ENCODE measurements around the gene TAB2.

Gene TAB2

GRCh38 chr6:149392093-149392492 is 74.6 kb downstream of the TAB2 start:
- no peak for DNase-seq (ENCODE audit: low spot score)
- H3K27ac ChIP-seq, result no peak overlapping the region
- TF ChIP-seq CTCF (IDR thresholded peaks at IDR 0.05), result no peak
- no peak overlapping the region for H3K4me3 ChIP-seq

GRCh38 chr6:149392535-149392934 is 75.0 kb downstream of the TAB2 start:
- no peak overlapping the region for H3K27ac ChIP-seq
- TF ChIP-seq CTCF (IDR thresholded peaks at IDR 0.05), result no peak
- H3K4me3 ChIP-seq, result no peak overlapping the region
- no peak for DNase-seq (ENCODE audit: low spot score)

- Histone ChIP-seq H3K27ac (no peak overlapping the region), H3K4me3 (no peak overlapping the region)
- no peak for DNase-seq (ENCODE audit: low spot score)
- TF ChIP-seq CTCF (IDR thresholded peaks at IDR 0.05), result no peak
Observed at GRCh38 chr6:149393002-149393679, 75.6 kb downstream of the TAB2 start.

- no peak for TF ChIP-seq CTCF (IDR thresholded peaks at IDR 0.05)
- Histone ChIP-seq H3K4me3 (no peak overlapping the region), H3K27ac (no peak overlapping the region)
- no peak for DNase-seq (ENCODE audit: low spot score)
Observed at GRCh38 chr6:149395185-149395584, 77.7 kb downstream of the TAB2 start.

GRCh38 chr6:149397384-149397783 is 79.9 kb downstream of the TAB2 start:
- no peak for DNase-seq (ENCODE audit: low spot score)
- H3K4me3 ChIP-seq, result no peak overlapping the region
- no peak for TF ChIP-seq CTCF (IDR thresholded peaks at IDR 0.05)
- no peak overlapping the region for H3K27ac ChIP-seq

GRCh38 chr6:149400050-149400449 is 82.5 kb downstream of the TAB2 start, which contains the start of gene SUMO4:
Gene SUMO4 (plus strand): TSS chr6:149400262. CDS start chr6:149400392, 130 bp downstream.
- H3K4me3 ChIP-seq, result no peak within 1 kb of the TSS
- H3K27ac ChIP-seq, result no peak within 1 kb of the TSS
- DNase-seq (ENCODE audit: low spot score), result no peak
- no peak for TF ChIP-seq CTCF (IDR thresholded peaks at IDR 0.05)

- no peak for TF ChIP-seq CTCF (IDR thresholded peaks at IDR 0.05)
- no peak for DNase-seq (ENCODE audit: low spot score)
- H3K4me3 ChIP-seq, result no peak overlapping the region
- no peak overlapping the region for H3K27ac ChIP-seq
Observed at GRCh38 chr6:149403534-149403933, 86.0 kb downstream of the TAB2 start.

Data from coronary artery (tissue), 2 donors.